GM12891 (cell line): ENCODE measurements around the gene SLC35G3.
A peak's percentile ranks its signal among the peaks of the same experiment; 100 is the strongest.
"Not testable (repeated sequence)": the region's sequence is repeated elsewhere in the genome, so short reads cannot be mapped to it uniquely, and the experiment has no call there.

Experiments used
- DNase-seq: peaks from one replicate; pipeline ENCODE4 v3.0.0; 2011; ENCODE audit warnings: low spot score; ENCODE audit not compliant: insufficient read length
- FAIRE-seq: peaks from 2 replicates; lab custom pipeline; 2011; peaks lifted over from hg19 to GRCh38; lab: Jason Lieb, UNC
- PAX5 ChIP-seq: IDR thresholded peaks from 2 replicates; pipeline ENCODE4 v1.6.1; 2011; ENCODE audit warnings: low read length, moderate library complexity, mild to moderate bottlenecking; ENCODE audit not compliant: insufficient read depth, severe bottlenecking
- POLR2A ChIP-seq: IDR thresholded peaks from 2 replicates; pipeline ENCODE4 v1.6.1; 2011; ENCODE audit warnings: low read depth, low read length, control low read depth
- POLR2AphosphoS5 ChIP-seq: IDR thresholded peaks from 2 replicates; pipeline ENCODE4 v1.6.1; 2011; ENCODE audit warnings: low read depth, low read length, control low read depth
- POU2F2 ChIP-seq: IDR thresholded peaks from 2 replicates; pipeline ENCODE4 v1.6.1; 2011; ENCODE audit warnings: low read depth, mild to moderate bottlenecking, control low read depth, low read length, moderate library complexity
- SPI1 ChIP-seq: IDR thresholded peaks from 2 replicates; pipeline ENCODE4 v1.6.1; 2011; ENCODE audit warnings: low read depth, low read length, control low read depth
- TAF1 ChIP-seq: IDR thresholded peaks from 2 replicates; pipeline ENCODE4 v1.6.1; 2011; ENCODE audit warnings: low read depth, low read length, control low read depth

Gene SLC35G3

GRCh38 chr17:35235917-35236316, 41.7 kb upstream of the SLC35G3 start:
- no peak for TF ChIP-seq POLR2A
- no peak for TF ChIP-seq SPI1
- TF ChIP-seq POLR2AphosphoS5, result no peak
- no peak for TF ChIP-seq POU2F2
- no peak for TF ChIP-seq TAF1
- no peak for DNase-seq
- FAIRE-seq, result no peak

GRCh38 chr17:35235289-35235688, 41.1 kb upstream of the SLC35G3 start:
- TF ChIP-seq POLR2A, result no peak
- no peak for TF ChIP-seq TAF1
- TF ChIP-seq SPI1, result no peak
- TF ChIP-seq POU2F2, result no peak
- no peak for FAIRE-seq
- no peak for DNase-seq

- not testable (repeated sequence) for FAIRE-seq, DNase-seq
Observed at GRCh38 chr17:35234315-35234714, 40.1 kb upstream of the SLC35G3 start.

GRCh38 chr17:35229638-35230037, 35.4 kb upstream of the SLC35G3 start:
- TF ChIP-seq POLR2A (no peak), TAF1 (no peak)
- no peak for FAIRE-seq
- no peak for DNase-seq

- DNase-seq, result no peak
- TF ChIP-seq PAX5 (no peak), POLR2AphosphoS5 (no peak), SPI1 (no peak), TAF1 (no peak), POLR2A (no peak), POU2F2 (no peak)
- no peak for FAIRE-seq
Observed at GRCh38 chr17:35227546-35227945, 33.4 kb upstream of the SLC35G3 start.

GRCh38 chr17:35224436-35224835, 30.2 kb upstream of the SLC35G3 start:
- no peak for TF ChIP-seq SPI1
- TF ChIP-seq PAX5, result no peak
- TF ChIP-seq POLR2A, result no peak
- no peak for TF ChIP-seq POLR2AphosphoS5
- TF ChIP-seq TAF1, result no peak
- TF ChIP-seq POU2F2, result no peak
- DNase-seq, result no peak
- FAIRE-seq, result no peak

GRCh38 chr17:35222452-35222851, 28.3 kb upstream of the SLC35G3 start:
- FAIRE-seq, result no peak
- no peak for DNase-seq
- no peak for TF ChIP-seq POU2F2
- TF ChIP-seq POLR2AphosphoS5, result no peak
- no peak for TF ChIP-seq SPI1
- TF ChIP-seq TAF1, result no peak
- TF ChIP-seq PAX5, result no peak
- no peak for TF ChIP-seq POLR2A

GRCh38 chr17:35218915-35219314, 24.7 kb upstream of the SLC35G3 start:
- TF ChIP-seq POLR2A (no peak), POU2F2 (no peak), POLR2AphosphoS5 (no peak), TAF1 (no peak), SPI1 (no peak), PAX5 (no peak)
- FAIRE-seq (peak; percentile 31), DNase-seq (no peak)

GRCh38 chr17:35217107-35217506, 22.9 kb upstream of the SLC35G3 start:
- DNase-seq, result no peak
- no peak for TF ChIP-seq POLR2AphosphoS5
- no peak for TF ChIP-seq POU2F2
- TF ChIP-seq TAF1, result no peak
- TF ChIP-seq POLR2A, result no peak
- TF ChIP-seq SPI1, result no peak
- TF ChIP-seq PAX5, result no peak
- FAIRE-seq, result no peak

- FAIRE-seq, result peak; percentile 63
- DNase-seq, result no peak
- TF ChIP-seq PAX5 (no peak), SPI1 (peak; percentile 83)
Observed at GRCh38 chr17:35214631-35215273, 20.6 kb upstream of the SLC35G3 start.

GRCh38 chr17:35214192-35214591, 20.0 kb upstream of the SLC35G3 start:
- DNase-seq, result no peak
- no peak for FAIRE-seq
- TF ChIP-seq PAX5 (no peak), POU2F2 (no peak), POLR2AphosphoS5 (no peak)

GRCh38 chr17:35213412-35213940, 19.3 kb upstream of the SLC35G3 start:
- DNase-seq, result no peak
- no peak for FAIRE-seq
- no peak for TF ChIP-seq POLR2AphosphoS5
- TF ChIP-seq POU2F2, result no peak
- no peak for TF ChIP-seq POLR2A
- no peak for TF ChIP-seq SPI1
- no peak for TF ChIP-seq PAX5
- TF ChIP-seq TAF1, result no peak
